Measurements from ENCODE around the gene WDR3. TPM values are rescaled to one million over a fixed set of nuclear protein-coding genes. Genes with fewer than 3 reads are reported as not detected.

The WDR3 gene
- polyA plus RNA-seq, 3 donors = 4.3 to 13.0 (median 8.0) TPM

GRCh38 chr1:117911051-117911450 lies 18.5 kb upstream of the WDR3 start:
- no peaks in the 10 kb centered on the region for H3K9me3 ChIP-seq (replicated peaks in 1 of 2; ENCODE audit: control insufficient read depth in 1 of 2, insufficient read depth in 1 of 2, low read length in 2 of 2)
- H3K9me3 Mint-ChIP-seq = peaks cover 0 to 1% (median 0%) of the 10 kb centered on the region in 7 donors
- no peaks in the 10 kb centered on the region for H3K27me3 ChIP-seq (ENCODE audit: control insufficient read depth in 2 of 2, insufficient read depth in 2 of 2, low read length in 2 of 2)
- no peak overlapping the region for H3K4me3 ChIP-seq (replicated peaks in 1 of 3; ENCODE audit: low read depth in 2 of 3, low read length in 3 of 3)
- DNase-seq = no peak
- H3K27ac ChIP-seq (ENCODE audit: low read depth in 1 of 2, low read length in 2 of 2) = no peak overlapping the region
- no peaks in the 10 kb centered on the region for H3K79me2 ChIP-seq (ENCODE audit: insufficient read depth, low read length)
- no peak overlapping the region for H3K9ac ChIP-seq (ENCODE audit: insufficient read depth, low read length, poor library complexity, severe bottlenecking)
- peaks cover 27% of the 10 kb centered on the region for H4K20me1 ChIP-seq (ENCODE audit: insufficient read depth, low read length)
- no peaks in the 10 kb centered on the region for H3K27me3 Mint-ChIP-seq (ENCODE audit: low read depth in 3 of 3)
- no peaks in the 10 kb centered on the region for H3K4me1 ChIP-seq (ENCODE audit: control insufficient read depth in 1 of 2, insufficient read depth in 2 of 2, low read length in 2 of 2)
- TF ChIP-seq, protein P1, sequence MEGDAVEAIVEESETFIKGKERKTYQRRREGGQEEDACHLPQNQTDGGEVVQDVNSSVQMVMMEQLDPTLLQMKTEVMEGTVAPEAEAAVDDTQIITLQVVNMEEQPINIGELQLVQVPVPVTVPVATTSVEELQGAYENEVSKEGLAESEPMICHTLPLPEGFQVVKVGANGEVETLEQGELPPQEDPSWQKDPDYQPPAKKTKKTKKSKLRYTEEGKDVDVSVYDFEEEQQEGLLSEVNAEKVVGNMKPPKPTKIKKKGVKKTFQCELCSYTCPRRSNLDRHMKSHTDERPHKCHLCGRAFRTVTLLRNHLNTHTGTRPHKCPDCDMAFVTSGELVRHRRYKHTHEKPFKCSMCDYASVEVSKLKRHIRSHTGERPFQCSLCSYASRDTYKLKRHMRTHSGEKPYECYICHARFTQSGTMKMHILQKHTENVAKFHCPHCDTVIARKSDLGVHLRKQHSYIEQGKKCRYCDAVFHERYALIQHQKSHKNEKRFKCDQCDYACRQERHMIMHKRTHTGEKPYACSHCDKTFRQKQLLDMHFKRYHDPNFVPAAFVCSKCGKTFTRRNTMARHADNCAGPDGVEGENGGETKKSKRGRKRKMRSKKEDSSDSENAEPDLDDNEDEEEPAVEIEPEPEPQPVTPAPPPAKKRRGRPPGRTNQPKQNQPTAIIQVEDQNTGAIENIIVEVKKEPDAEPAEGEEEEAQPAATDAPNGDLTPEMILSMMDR (IDR thresholded peaks at IDR 0.05) = no peak
- intact Hi-C loops (cut with micrococcal nuclease) = no loop called here
- no peak overlapping the region for H2AFZ ChIP-seq (ENCODE audit: insufficient read depth, low read depth, low read length, poor library complexity, severe bottlenecking)
- H3K36me3 ChIP-seq (replicated peaks in 1 of 2; ENCODE audit: control insufficient read depth in 1 of 2, insufficient read depth in 2 of 2, low read length in 2 of 2) = peaks cover 99 to 100% of the 10 kb centered on the region in 2 donors
- peaks cover 84 to 92% of the 10 kb centered on the region in 2 donors for H3K36me3 Mint-ChIP-seq
- H3K4me1 Mint-ChIP-seq = no peaks in the 10 kb centered on the region
- H3K4me2 ChIP-seq (replicated peaks; ENCODE audit: extremely low read depth, low read length, poor library complexity, severe bottlenecking) = no peak overlapping the region
- no peak overlapping the region for H3K27ac Mint-ChIP-seq
- no peak overlapping the region for H3K4me3 Mint-ChIP-seq

GRCh38 chr1:117919376-117919775 lies 10.2 kb upstream of the WDR3 start:
- Mint-ChIP-seq H3K4me3 (no peak overlapping the region), H3K9me3 (peaks cover 0 to 4% (median 0%) of the 10 kb centered on the region in 7 donors), H3K36me3 (peaks cover 54 to 68% of the 10 kb centered on the region in 2 donors), H3K27ac (no peak overlapping the region), H3K4me1 (peaks cover 1% of the 10 kb centered on the region), H3K27me3 (ENCODE audit: low read depth in 3 of 3) (no peaks in the 10 kb centered on the region)
- Histone ChIP-seq H3K27ac (ENCODE audit: low read depth in 1 of 2, low read length in 2 of 2) (no peak overlapping the region), H3K4me3 (replicated peaks in 1 of 3; ENCODE audit: low read depth in 2 of 3, low read length in 3 of 3) (no peak overlapping the region), H3K4me2 (replicated peaks; ENCODE audit: extremely low read depth, low read length, poor library complexity, severe bottlenecking) (no peak overlapping the region), H3K36me3 (replicated peaks in 1 of 2; ENCODE audit: control insufficient read depth in 1 of 2, insufficient read depth in 2 of 2, low read length in 2 of 2) (peaks cover 53 to 78% of the 10 kb centered on the region in 2 donors), H3K27me3 (ENCODE audit: control insufficient read depth in 2 of 2, insufficient read depth in 2 of 2, low read length in 2 of 2) (no peaks in the 10 kb centered on the region), H2AFZ (ENCODE audit: insufficient read depth, low read depth, low read length, poor library complexity, severe bottlenecking) (no peak overlapping the region), H3K4me1 (ENCODE audit: control insufficient read depth in 1 of 2, insufficient read depth in 2 of 2, low read length in 2 of 2) (no peaks in the 10 kb centered on the region), H3K9me3 (replicated peaks in 1 of 2; ENCODE audit: control insufficient read depth in 1 of 2, insufficient read depth in 1 of 2, low read length in 2 of 2) (no peaks in the 10 kb centered on the region), H4K20me1 (ENCODE audit: insufficient read depth, low read length) (peaks cover 75% of the 10 kb centered on the region), H3K9ac (ENCODE audit: insufficient read depth, low read length, poor library complexity, severe bottlenecking) (no peak overlapping the region), H3K79me2 (ENCODE audit: insufficient read depth, low read length) (peaks cover 46% of the 10 kb centered on the region)
- intact Hi-C loops (cut with micrococcal nuclease) = no loop called here
- TF ChIP-seq, protein P1 (IDR thresholded peaks at IDR 0.05) = no peak
- DNase-seq = no peak
